RKO (cell line): Measurements from ENCODE around the gene PREPL.
A peak's percentile ranks its signal among the peaks of the same experiment; 100 is the strongest.
"Not testable (repeated sequence)": the region's sequence is repeated elsewhere in the genome, so short reads cannot be mapped to it uniquely, and the experiment has no call there.

Experiments
- DNase-seq: peaks from one replicate; pipeline ENCODE4 v3.0.0-alpha.2; 2016; ENCODE audit warnings: low spot score

The PREPL gene

DNA sequence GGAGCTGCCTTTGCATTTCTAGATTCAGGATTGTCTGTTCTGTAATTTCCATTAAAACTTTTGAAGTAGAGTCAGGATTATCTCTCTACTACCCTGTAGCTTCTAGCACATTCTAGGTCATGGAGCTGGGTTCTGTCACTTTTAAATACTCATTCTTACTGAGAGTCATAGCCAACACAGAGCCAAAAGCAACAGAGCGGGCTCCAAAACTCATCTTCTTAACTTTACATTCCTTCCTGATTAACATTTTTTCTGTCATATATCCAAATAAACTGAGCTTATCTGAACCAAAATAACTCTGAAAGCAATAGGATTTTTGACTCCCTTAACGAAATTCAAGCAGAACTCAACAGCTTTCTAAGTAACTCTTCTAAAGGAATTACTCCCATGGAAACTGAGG is 12.9 kb downstream of the PREPL start:
- no peak for DNase-seq

GRCh38 chr2:44347526-44347925 is 13.8 kb downstream of the PREPL start:
- no peak for DNase-seq

DNA sequence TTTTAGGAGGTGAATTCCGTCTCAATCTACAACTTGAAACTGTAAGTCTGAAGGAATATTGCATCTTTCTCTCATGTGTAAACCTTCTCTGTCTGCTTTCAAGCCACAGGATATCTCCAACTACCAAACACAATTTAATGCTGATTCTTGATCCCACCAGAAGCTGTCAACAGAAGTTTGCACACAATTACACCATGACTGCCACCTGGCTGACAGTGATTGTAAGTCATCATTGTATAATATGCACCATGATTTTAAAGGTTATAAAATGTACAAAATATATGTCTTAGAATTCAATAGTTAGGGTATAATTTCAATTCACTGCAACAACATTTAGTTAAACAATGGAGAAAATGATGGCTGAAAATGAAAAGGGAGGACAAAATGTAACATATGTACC is 18.4 kb downstream of the PREPL start:
- DNase-seq = peak; percentile 45

DNA sequence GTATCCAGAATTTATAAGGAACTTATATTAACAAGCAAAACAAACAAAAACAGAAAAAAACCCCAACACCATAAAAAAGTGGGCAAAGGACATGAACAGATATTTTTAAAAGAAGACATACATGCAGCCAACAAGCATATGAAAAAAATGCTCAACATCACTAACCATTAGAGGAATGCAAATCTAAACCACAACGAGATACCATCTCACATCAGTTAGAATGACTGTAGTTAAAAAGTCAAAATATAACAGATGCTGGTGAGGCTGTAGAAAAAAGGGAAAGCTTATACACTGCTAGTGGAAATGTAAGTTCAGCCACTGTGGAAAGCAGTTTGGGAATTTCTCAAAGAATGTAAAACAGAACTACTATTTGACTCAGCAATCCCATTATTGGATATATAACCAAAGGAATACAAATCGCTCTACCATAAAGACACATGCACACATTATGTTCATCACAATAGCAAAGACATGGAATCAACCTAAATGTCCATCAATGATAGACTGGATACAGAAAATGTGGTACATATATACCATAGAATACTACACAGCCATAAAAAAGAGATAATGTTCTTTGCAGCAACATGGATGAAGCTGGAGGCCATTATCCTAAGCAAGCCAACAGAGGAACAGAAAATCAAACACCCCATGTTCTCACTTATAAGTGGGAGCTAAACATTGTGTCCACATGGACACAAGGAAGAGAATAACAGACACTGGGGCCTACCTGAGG is 25.3 kb downstream of the PREPL start:
- no peak for DNase-seq

- no peak for DNase-seq
Measured at GRCh38 chr2:44333994-44334393, 27.3 kb downstream of the PREPL start.

DNA sequence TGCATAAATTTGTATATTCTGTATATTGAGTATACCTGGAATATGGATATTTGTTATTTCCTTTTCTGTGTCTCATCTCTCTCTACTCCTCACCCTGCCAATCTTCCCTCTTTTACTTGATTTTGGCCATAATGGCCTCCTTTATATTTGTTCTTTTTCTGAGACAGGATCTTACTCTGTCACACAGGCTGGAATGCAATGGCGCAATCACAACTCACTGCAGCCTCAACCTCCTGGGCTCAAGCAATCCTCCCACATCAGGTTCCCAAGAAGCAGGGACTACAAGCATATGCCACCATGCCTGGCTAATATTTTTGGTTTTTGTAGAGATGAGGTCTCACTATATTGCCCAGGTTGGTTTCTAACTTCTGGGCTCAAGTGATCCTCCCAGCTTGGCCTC is 30.5 kb downstream of the PREPL start:
- no peak for DNase-seq

GRCh38 chr2:44329343-44329742 is 32.0 kb downstream of the PREPL start:
- DNase-seq = no peak

DNA sequence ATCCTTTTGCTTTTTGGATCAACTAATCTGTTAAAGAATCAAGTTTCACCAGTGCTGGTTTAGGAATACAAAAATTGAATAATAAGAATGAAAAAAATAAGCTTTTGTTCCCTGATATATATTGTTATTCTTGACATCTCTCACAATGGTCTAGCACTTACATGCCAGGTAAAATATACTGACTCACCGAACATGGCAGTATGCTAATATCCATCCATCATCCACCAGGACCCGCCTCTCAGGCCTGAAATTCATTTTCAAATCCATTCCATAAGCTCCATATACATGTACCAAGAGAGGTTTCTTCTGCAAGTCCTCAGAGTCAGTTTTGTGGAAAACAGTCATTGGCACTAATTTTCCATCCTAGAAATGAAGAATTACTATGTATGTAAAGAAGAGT is 32.5 kb downstream of the PREPL start:
- DNase-seq = no peak

- no peak for DNase-seq
Measured at GRCh38 chr2:44326548-44327264, 34.6 kb downstream of the PREPL start.

GRCh38 chr2:44325897-44326296 is 35.4 kb downstream of the PREPL start:
- no peak for DNase-seq

DNA sequence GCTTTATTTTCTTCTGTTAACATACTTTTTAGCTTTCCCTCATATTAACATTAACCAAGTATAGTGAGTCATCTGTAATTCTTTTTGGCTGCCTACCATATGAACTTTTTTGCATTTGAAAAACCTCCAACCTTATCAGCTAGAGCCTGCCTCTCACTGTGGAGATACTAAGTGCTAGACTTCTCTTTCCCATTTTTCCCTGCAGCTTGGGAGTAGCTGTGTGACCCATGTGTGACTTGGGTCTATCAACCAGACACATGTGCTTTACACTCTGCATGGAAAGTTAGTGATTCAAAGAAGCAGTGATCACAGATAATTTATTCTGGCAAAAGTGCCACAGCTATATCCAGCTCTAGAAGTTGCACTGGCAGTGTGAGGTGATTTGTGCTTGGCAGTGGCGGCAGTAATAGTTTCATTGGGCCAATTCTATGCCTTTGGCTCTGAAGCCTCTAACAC is 36.3 kb downstream of the PREPL start:
- no peak for DNase-seq

DNA sequence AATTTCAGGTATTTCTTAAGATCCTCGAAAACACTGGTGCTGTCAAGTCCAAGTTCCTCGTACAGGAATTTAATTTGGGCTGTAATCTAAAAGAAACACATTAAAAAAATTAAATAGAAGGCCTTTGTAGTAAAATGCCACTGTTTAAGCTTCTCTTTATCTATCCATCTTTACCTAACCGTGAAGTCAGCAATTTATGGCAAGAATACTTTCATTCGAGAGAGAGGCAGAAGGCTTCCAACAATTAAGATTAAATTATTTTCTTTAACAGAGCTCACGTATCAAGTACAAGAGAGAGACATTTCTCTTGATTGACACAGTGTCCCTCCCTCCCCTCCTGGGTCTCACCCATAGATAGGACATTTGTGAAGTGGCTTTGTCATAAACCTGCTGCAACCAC is 39.9 kb downstream of the PREPL start:
- no peak for DNase-seq

DNA sequence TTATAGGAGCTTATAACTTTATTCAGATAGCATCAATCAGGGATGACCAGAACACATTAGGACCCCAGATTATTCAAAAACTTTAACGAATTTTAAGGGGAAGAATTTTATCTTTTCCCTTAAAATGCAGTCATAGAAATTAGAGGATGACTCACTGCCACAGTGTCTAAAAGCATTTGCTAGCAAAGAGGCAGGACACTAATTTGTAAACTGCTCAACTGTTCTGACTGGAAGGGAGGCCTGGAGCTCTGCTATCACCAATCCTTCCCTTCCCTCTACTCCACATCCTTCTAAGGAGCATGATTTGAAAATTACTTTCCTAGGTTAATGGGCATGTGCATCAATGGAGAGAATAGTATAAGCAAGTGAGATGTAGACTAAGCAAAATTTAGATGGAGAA is 40.5 kb downstream of the PREPL start:
- no peak for DNase-seq

DNA sequence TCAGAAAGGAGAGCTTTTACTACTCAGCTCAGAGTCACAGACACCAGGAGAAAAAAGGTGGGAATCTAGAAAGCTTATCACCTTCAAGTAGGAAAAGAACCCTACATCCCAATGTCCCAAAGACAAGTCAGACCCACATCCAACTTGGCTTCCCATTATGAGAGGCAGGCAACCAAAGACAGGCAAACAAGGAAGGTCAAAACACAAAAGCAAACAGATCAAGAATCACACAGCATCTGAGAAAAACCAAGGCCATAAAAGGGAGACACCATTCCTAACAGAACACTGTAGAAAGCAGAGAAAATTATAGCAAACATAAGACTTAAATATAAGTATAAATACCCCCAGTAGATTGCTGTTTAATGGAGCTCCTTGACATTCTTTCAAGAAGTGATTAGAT is 45.3 kb downstream of the PREPL start:
- no peak for DNase-seq

GRCh38 chr2:44314362-44314761 is 46.9 kb downstream of the PREPL start:
- no peak for DNase-seq

DNA sequence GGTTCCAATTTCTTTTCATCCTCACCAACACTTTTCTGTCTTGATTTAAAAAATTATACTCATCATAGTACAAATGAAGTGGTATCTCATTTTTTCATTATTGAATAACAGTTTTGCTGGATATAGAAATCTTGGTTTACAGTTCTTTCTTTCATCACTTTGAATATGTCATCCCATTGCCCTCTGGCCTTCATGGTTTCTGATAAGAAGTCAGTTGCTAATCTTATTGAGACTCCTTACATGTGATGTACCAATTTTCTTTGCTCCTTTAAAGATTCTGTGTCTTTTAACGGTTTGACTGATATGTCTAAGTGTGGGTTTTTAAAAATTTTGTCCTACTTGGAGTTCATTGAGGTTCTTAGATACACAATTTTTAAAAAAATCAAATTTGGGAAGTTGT is 51.0 kb downstream of the PREPL start:
- no peak for DNase-seq

- no peak for DNase-seq
Measured at GRCh38 chr2:44305882-44306281, 55.4 kb downstream of the PREPL start.

DNA sequence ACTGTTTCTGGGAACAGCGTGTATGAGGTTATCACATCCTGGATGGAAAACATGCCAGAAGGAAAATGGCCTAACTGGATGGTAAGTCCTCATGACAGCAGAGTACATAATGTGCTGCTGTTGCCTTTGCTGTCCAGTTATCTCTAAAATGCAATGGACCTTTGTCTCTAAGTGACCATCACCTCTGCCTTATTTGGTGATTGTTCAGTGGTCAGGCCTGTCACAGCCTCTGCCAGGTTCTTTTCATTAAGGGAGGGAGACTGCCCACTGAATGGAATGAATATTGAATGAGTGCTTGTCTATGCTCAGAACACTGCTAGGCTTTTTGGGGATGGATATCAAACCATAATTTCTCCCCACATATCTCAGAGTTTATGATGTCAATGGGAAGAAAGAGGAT is 57.0 kb downstream of the PREPL start:
- no peak for DNase-seq

DNA sequence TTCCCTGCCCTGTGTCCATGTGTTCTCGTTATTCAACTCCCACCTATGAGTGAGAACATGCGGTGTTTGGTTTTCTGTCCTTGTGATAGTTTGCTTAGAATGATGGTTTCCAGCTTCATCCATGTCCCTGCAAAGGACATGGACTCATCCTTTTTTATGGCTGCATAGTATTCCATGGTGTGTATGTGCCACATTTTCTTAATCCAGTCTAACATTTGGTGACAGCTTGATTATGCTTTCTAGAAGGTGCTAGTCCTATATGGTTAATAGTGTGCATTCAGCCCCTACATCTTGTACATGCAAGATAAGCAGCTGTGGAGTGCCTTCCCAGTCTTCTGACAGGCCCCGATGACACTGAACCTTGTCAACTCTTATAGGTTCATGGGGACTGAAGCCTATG is 57.5 kb downstream of the PREPL start:
- not testable (repeated sequence) for DNase-seq

DNA sequence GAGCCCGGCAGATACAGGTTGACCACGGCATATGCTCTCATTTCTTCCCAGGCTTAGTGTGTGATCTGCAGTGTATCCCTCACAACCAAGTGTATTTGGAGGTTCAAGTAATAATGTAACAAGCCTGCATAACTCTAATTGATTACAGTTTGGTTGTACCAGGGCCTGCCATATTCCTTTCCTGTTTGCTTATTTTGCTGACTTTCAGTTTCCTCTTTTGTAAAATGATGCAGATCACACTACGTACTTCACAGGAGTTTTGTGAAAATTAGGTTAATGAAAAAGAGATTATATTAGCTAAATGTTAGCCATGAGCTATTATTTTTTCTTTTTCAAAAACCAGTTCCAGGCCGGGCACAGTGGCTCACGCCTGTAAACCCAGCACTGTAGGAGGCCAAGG is 60.2 kb downstream of the PREPL start:
- no peak for DNase-seq

DNA sequence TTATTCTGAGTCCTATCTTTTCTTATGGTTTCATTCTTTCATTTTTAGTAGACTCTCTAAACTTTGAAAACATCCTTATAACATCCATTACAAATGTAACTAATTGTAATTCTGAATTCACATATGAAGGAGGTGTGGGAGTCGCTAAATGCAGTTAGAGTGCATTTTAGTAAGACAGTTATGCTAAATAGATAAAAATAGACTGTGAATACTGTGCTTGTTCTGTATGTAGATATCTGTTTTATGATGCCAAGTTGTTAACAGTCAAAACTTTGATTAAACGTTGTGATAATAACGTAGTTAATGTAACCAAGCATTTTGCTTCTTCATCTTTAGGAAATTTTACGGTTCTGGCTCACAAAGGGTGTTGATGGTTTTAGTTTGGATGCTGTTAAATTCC is 61.7 kb downstream of the PREPL start:
- DNase-seq = no peak

DNA sequence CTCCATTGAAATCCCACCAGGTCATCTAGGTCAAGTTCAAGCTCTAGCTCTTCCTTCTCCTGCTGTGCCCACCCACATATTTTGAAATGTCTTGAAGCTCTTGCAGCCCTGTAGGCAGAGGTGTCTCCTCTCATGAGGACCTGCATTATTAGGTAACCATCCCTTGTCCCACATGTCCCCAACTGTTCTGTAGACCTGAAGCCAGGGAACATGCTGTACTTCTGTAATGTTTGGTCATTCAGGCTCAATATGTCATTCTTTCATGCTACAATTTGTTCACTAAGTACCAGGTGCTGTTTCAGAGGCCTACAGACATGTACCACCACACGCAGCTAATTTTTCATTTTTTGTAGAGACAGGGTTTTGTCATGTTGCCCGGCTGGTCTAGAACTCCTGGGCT is 63.9 kb downstream of the PREPL start:
- DNase-seq = no peak

- DNase-seq = no peak
Measured at GRCh38 chr2:44296653-44297052, 64.6 kb downstream of the PREPL start.
